Endothelial cell of umbilical vein (primary cell): ENCODE results near the gene MRPL55. TPM values are rescaled to one million over a fixed set of nuclear protein-coding genes. Genes with fewer than 3 reads are reported as not detected.

Experiments used
- BruUV-seq: library from RNA; stranded (reverse); fragments of 400-500 nt; replicated peaks from 2 replicates; lab custom pipeline; 2021; lab: Mats Ljungman, UMichigan
- CTCF ChIA-PET: fragments of 300-600, 350-600 bp; sonication (Branson Sonifier 250); formaldehyde crosslinking; loops from one replicate; lab custom pipeline; 2021; ENCODE audit warnings: antibody characterized with exemption, inconsistent platforms; lab: Charles Lee
- POLR2A ChIA-PET: fragments of 300-600, 350-600 bp; sonication (Branson Sonifier 250); formaldehyde crosslinking; loops from one replicate; lab custom pipeline; 2021; ENCODE audit warnings: antibody characterized with exemption, inconsistent platforms; lab: Charles Lee
- DNase-seq: peaks from one replicate; pipeline ENCODE4 v3.0.0-alpha.2; 2011; ENCODE audit warnings: low read depth, low spot score
- FAIRE-seq: peaks from 2 replicates; lab custom pipeline; 2011; peaks lifted over from hg19 to GRCh38; lab: Jason Lieb, UNC
- H2AFZ ChIP-seq: 2 replicates; pipeline ENCODE4 v1.6.0; 2012; ENCODE audit warnings: low read depth, low read length, control low read depth, inconsistent platforms
- H3K27ac ChIP-seq: 2 replicates; pipeline ENCODE4 v1.5.1; 2011; ENCODE audit warnings: low read depth, mild to moderate bottlenecking, control low read depth, low read length, moderate library complexity; ENCODE audit not compliant: insufficient read depth
- H3K27me3 ChIP-seq, 2 experiments: 2 replicates each; pipeline versions ENCODE4 v1.6.0 to v1.6.1; 2011; ENCODE audit warnings: low read length in 2 of 2, mixed read lengths in 1 of 2; ENCODE audit not compliant: control insufficient read depth in 2 of 2, insufficient read depth in 2 of 2
- H3K36me3 ChIP-seq, 2 experiments: 2 replicates in 1 of 2; 3 replicates in 1 of 2; pipeline ENCODE4 v1.5.1; 2011; ENCODE audit warnings: low read length in 2 of 2, mild to moderate bottlenecking in 1 of 2, moderate library complexity in 1 of 2; ENCODE audit not compliant: control insufficient read depth in 2 of 2, insufficient read depth in 2 of 2; ENCODE audit errors: extremely low read depth in 1 of 2
- H3K4me1 ChIP-seq: 3 replicates; pipeline ENCODE4 v1.5.1; 2011; ENCODE audit warnings: mild to moderate bottlenecking, low read length; ENCODE audit not compliant: control insufficient read depth, insufficient read depth; ENCODE audit errors: extremely low read depth
- H3K4me2 ChIP-seq: 2 replicates; pipeline ENCODE4 v1.6.1; 2011; ENCODE audit warnings: low read length, control low read depth, mixed read lengths; ENCODE audit not compliant: insufficient read depth
- H3K4me3 ChIP-seq, 3 experiments: fragments of 200-600 bp in 1 of 3; sonication (generic), shearing (Covaris generic) in 1 of 3; replicated peaks in 1 of 3; 2 replicates each; pipeline ENCODE4 v1.5.1; 2011 to 2016; ENCODE audit warnings: control low read depth in 3 of 3, low read length in 3 of 3, mild to moderate bottlenecking in 2 of 3, inconsistent platforms in 1 of 3, low read depth in 1 of 3, moderate library complexity in 1 of 3; ENCODE audit not compliant: insufficient read depth in 1 of 3
- H3K79me2 ChIP-seq: 2 replicates; pipeline ENCODE4 v1.6.0; 2012; ENCODE audit warnings: low read length, inconsistent platforms; ENCODE audit not compliant: control insufficient read depth, insufficient read depth
- H3K9ac ChIP-seq: replicated peaks from 2 replicates; pipeline ENCODE3; 2011; ENCODE audit warnings: low read length, control low read depth; ENCODE audit not compliant: insufficient read depth; ENCODE audit errors: extremely low read depth
- H3K9me1 ChIP-seq: replicated peaks from 3 replicates; pipeline ENCODE4 v1.6.0; 2011; ENCODE audit warnings: mild to moderate bottlenecking, low read length; ENCODE audit not compliant: control insufficient read depth, insufficient read depth; ENCODE audit errors: extremely low read depth
- H3K9me3 ChIP-seq: replicated peaks from 2 replicates; pipeline ENCODE4 v1.5.1; 2012; ENCODE audit warnings: low read length, inconsistent platforms; ENCODE audit not compliant: control insufficient read depth, insufficient read depth
- H4K20me1 ChIP-seq: replicated peaks from 2 replicates; pipeline ENCODE3; 2011; ENCODE audit warnings: mild to moderate bottlenecking, low read length; ENCODE audit not compliant: control insufficient read depth, insufficient read depth; ENCODE audit errors: extremely low read depth
- CTCF ChIP-seq, 2 donors: IDR thresholded peaks; 1 replicate in 1 of 2; 2 replicates in 1 of 2; pipeline ENCODE4 v1.5.1; 2011; ENCODE audit warnings: low read length in 2 of 2, mild to moderate bottlenecking in 2 of 2, moderate library complexity in 2 of 2, control low read depth in 1 of 2, inconsistent platforms in 1 of 2, low read depth in 1 of 2; ENCODE audit not compliant: insufficient read depth in 1 of 2; ENCODE audit errors: extremely low read depth in 1 of 2
- EZH2 ChIP-seq: IDR thresholded peaks from 2 replicates; pipeline ENCODE4 v1.6.1; 2012; ENCODE audit warnings: borderline replicate concordance, low read depth, mild to moderate bottlenecking, moderate library complexity, low read length, inconsistent platforms; ENCODE audit not compliant: severe bottlenecking
- FOS ChIP-seq: IDR thresholded peaks from 2 replicates; pipeline ENCODE4 v1.6.1; 2011; ENCODE audit warnings: mild to moderate bottlenecking, low read length, moderate library complexity, borderline replicate concordance; ENCODE audit not compliant: insufficient read depth
- GATA2 ChIP-seq: IDR thresholded peaks from 2 replicates; pipeline ENCODE4 v1.7.0; 2011; ENCODE audit warnings: low read depth, mild to moderate bottlenecking, moderate library complexity, mixed read lengths, low read length; ENCODE audit not compliant: insufficient read length, insufficient read depth
- JUN ChIP-seq: IDR thresholded peaks from 2 replicates; pipeline ENCODE4 v1.6.1; 2011; ENCODE audit warnings: borderline replicate concordance, low read depth; ENCODE audit not compliant: insufficient read length, insufficient read depth
- MAX ChIP-seq: IDR thresholded peaks from 2 replicates; pipeline ENCODE4 v1.6.1; 2011; ENCODE audit not compliant: insufficient read depth, insufficient read length
- MYC ChIP-seq: IDR thresholded peaks from one replicate; pipeline ENCODE4 v1.6.1; 2011; ENCODE audit warnings: mild to moderate bottlenecking, low read depth, low read length
- POLR2A ChIP-seq: IDR thresholded peaks from 2 replicates; pipeline ENCODE4 v1.6.1; 2012; ENCODE audit warnings: low read depth, mild to moderate bottlenecking, control low read depth, low read length
- POLR2AphosphoS5 ChIP-seq: IDR thresholded peaks from 2 replicates; pipeline ENCODE4 v1.6.1; 2012; ENCODE audit warnings: low read depth, mild to moderate bottlenecking, control low read depth, low read length, moderate library complexity; ENCODE audit not compliant: insufficient read depth
- dilution Hi-C: fragments of 300-500 bp; cut with MboI; formaldehyde crosslinking; loops from one replicate; pipeline ENCODE4 v1.15.0; 2019; ENCODE audit warnings: low sequenced_read_pairs; ENCODE audit not compliant: extremely low pct_ligation_motif_present
- intact Hi-C: fragments of 100-400 bp; cut with micrococcal nuclease; formaldehyde crosslinking; loops from one replicate; pipeline ENCODE4 v1.10.0; 2022
- polyA plus RNA-seq, 4 experiments: library from polyadenylated mRNA; depleted of rRNA in 3 of 4; stranded (reverse) in 3 of 4; unstranded in 1 of 4; fragments of >200 nt; gene quantifications; 2 replicates each; pipeline versions ENCODE4 v1.2.1 to v1.2.3, GENCODE V29; 2011 to 2012; ENCODE audit warnings: missing spikeins in 1 of 4
- total RNA-seq: library from RNA; stranded (reverse); gene quantifications from 2 replicates; pipeline ENCODE4 v1.2.3, GENCODE V29; 2021

The MRPL55 gene
- total and polyA plus RNA-seq, 2 donors (not counting 3 experiments of a cell fraction or from before 2014, with no cell fraction given): 58.7 to 155 TPM

- H2AFZ ChIP-seq: no peak overlapping the region
- H3K9me3 ChIP-seq: no peaks in the 10 kb centered on the region
- no peaks in the 10 kb centered on the region for H3K4me1 ChIP-seq
- H3K4me3 ChIP-seq: no peak overlapping the region
- no peaks in the 10 kb centered on the region for H4K20me1 ChIP-seq
- BruUV-seq: no TSS peak
- no peak overlapping the region for H3K9ac ChIP-seq
- no peaks in the 10 kb centered on the region for H3K79me2 ChIP-seq
- no peak for FAIRE-seq
- H3K9me1 ChIP-seq: no peaks in the 10 kb centered on the region
- no peak for DNase-seq
- TF ChIP-seq CTCF (IDR thresholded peaks at IDR 0.05; ENCODE audit: extremely low read depth in 1 of 2, insufficient read depth in 1 of 2, low read depth in 1 of 2, low read length in 2 of 2) (peak in 1 of 2 donors; percentile 14), POLR2A (no peak)
- dilution Hi-C loops: no loop called here
- POLR2A ChIA-PET: no interaction called here
- no peak overlapping the region for H3K27ac ChIP-seq
- no peak overlapping the region for H3K4me2 ChIP-seq
- H3K27me3 ChIP-seq: peaks cover 0 to 2% of the 10 kb centered on the region in 2 experiments
- intact Hi-C loops: loop anchor here (5.0 kb wide), 2 partner anchors 77 to 312 kb away; no protein-coding TSS in a partner anchor
- no peaks in the 10 kb centered on the region for H3K36me3 ChIP-seq
- CTCF ChIA-PET: interaction anchor here (0.9 to 1.7 kb wide), 5 partner anchors 8 to 312 kb away, joined by 3 to 24 read pairs (median 4); partner anchors contain the start of gene ARF1
Observed at GRCh38 chr1:228073857-228074545, 35.1 kb downstream of the MRPL55 start.

GRCh38 chr1:228073061-228073856, 35.8 kb downstream of the MRPL55 start:
- intact Hi-C loops: loop anchor here (5.0 kb wide), 2 partner anchors 76 to 311 kb away; no protein-coding TSS in a partner anchor
- H3K27me3 ChIP-seq: peaks cover 0 to 3% of the 10 kb centered on the region in 2 experiments
- ChIA-PET POLR2A (no interaction called here), CTCF (interaction anchor here (0.9 to 1.7 kb wide), 5 partner anchors 9 to 313 kb away, joined by 3 to 24 read pairs (median 4); partner anchors contain the start of gene ARF1)
- dilution Hi-C loops: no loop called here
- no peaks in the 10 kb centered on the region for H4K20me1 ChIP-seq
- H3K9ac ChIP-seq: no peak overlapping the region
- no TSS peak for BruUV-seq
- H3K4me3 ChIP-seq: no peak overlapping the region
- no peak for FAIRE-seq
- no peaks in the 10 kb centered on the region for H3K9me3 ChIP-seq
- DNase-seq: no peak
- H3K36me3 ChIP-seq: no peaks in the 10 kb centered on the region
- no peak overlapping the region for H3K27ac ChIP-seq
- no peak for TF ChIP-seq FOS
- TF ChIP-seq POLR2A: no peak
- TF ChIP-seq MYC: no peak
- TF ChIP-seq JUN: no peak
- TF ChIP-seq POLR2AphosphoS5: no peak
- no peak for TF ChIP-seq GATA2
- TF ChIP-seq MAX: no peak
- no peak for TF ChIP-seq CTCF (IDR thresholded peaks at IDR 0.05; ENCODE audit: extremely low read depth in 1 of 2, insufficient read depth in 1 of 2, low read depth in 1 of 2, low read length in 2 of 2)
- no peak for TF ChIP-seq EZH2
- H3K4me1 ChIP-seq: no peaks in the 10 kb centered on the region
- no peaks in the 10 kb centered on the region for H3K9me1 ChIP-seq
- no peaks in the 10 kb centered on the region for H3K79me2 ChIP-seq
- no peak overlapping the region for H2AFZ ChIP-seq
- no peak overlapping the region for H3K4me2 ChIP-seq
